Stimulated activated effector memory CD8-positive, alpha-beta T cell treated with anti-CD3 and anti-CD28 coated beads, Interleukin-12 subunit alpha, Interleukin-12 subunit beta, amount 100 ng/mL, for 72 hours (primary cell): ENCODE data around the gene CNKSR3.

Experiments used
- ATAC-seq: fragments of 150-1000 bp; cut with Tn5 transposase; 2 replicates; pipeline ENCODE4 v1.10.0; 2021
- DNase-seq, 2 donors: peaks; one replicate each; pipeline ENCODE4 v3.0.0; 2021 to 2022; ENCODE audit warnings: low spot score in 2 of 2
- H3K27ac Mint-ChIP-seq: one replicate; pipeline ENCODE4 v1.8.0; 2022; ENCODE audit warnings: mild to moderate bottlenecking, mixed read lengths
- H3K36me3 Mint-ChIP-seq: one replicate; pipeline ENCODE4 v1.8.0; 2022; ENCODE audit warnings: mild to moderate bottlenecking, mixed read lengths
- H3K4me1 Mint-ChIP-seq: one replicate; pipeline ENCODE4 v1.8.0; 2022; ENCODE audit warnings: mixed read lengths
- H3K4me3 Mint-ChIP-seq: one replicate; pipeline ENCODE4 v1.8.0; 2022; ENCODE audit warnings: mild to moderate bottlenecking, mixed read lengths
- H3K9me3 Mint-ChIP-seq: one replicate; pipeline ENCODE4 v1.8.0; 2022; ENCODE audit warnings: mixed read lengths

Gene CNKSR3

GRCh38 chr6:154345811-154346210 is 164.7 kb downstream of the CNKSR3 start:
- H3K36me3 Mint-ChIP-seq = no peaks in the 10 kb centered on the region
- H3K27ac Mint-ChIP-seq = no peak overlapping the region
- peaks cover 5% of the 10 kb centered on the region for H3K9me3 Mint-ChIP-seq
- ATAC-seq = no peak
- no peak overlapping the region for H3K4me3 Mint-ChIP-seq
- no peaks in the 10 kb centered on the region for H3K4me1 Mint-ChIP-seq
- DNase-seq = no peak

- H3K27ac Mint-ChIP-seq = no peak overlapping the region
- H3K9me3 Mint-ChIP-seq = peaks cover 5% of the 10 kb centered on the region
- DNase-seq (no peak), ATAC-seq (peak; percentile 31)
- no peaks in the 10 kb centered on the region for H3K36me3 Mint-ChIP-seq
- H3K4me3 Mint-ChIP-seq = no peak overlapping the region
- H3K4me1 Mint-ChIP-seq = no peaks in the 10 kb centered on the region
Observed at GRCh38 chr6:154343473-154344308, 166.8 kb downstream of the CNKSR3 start.

- Mint-ChIP-seq H3K4me1 (no peaks in the 10 kb centered on the region), H3K9me3 (peaks cover 5% of the 10 kb centered on the region), H3K4me3 (no peak overlapping the region), H3K36me3 (no peaks in the 10 kb centered on the region), H3K27ac (no peak overlapping the region)
- ATAC-seq (no peak), DNase-seq (no peak)
Observed at GRCh38 chr6:154341871-154342270, 168.6 kb downstream of the CNKSR3 start.

GRCh38 chr6:154341336-154341735 is 169.1 kb downstream of the CNKSR3 start:
- H3K4me1 Mint-ChIP-seq = no peaks in the 10 kb centered on the region
- no peak for ATAC-seq
- no peak overlapping the region for H3K27ac Mint-ChIP-seq
- no peak for DNase-seq
- peaks cover 2% of the 10 kb centered on the region for H3K9me3 Mint-ChIP-seq
- no peak overlapping the region for H3K4me3 Mint-ChIP-seq
- H3K36me3 Mint-ChIP-seq = no peaks in the 10 kb centered on the region
